Nephron progenitor cell (in vitro differentiated cells): Measurements from ENCODE around the gene KCNJ15.

ENCODE experiments used
- DNase-seq: peaks from one replicate; pipeline ENCODE4 v3.0.0; 2021
- H3K27ac Mint-ChIP-seq: 2 replicates; pipeline ENCODE4 v1.8.0; 2021; ENCODE audit warnings: mild to moderate bottlenecking, moderate library complexity, mixed read lengths
- H3K27me3 Mint-ChIP-seq: 2 replicates; pipeline ENCODE4 v1.8.0; 2021; ENCODE audit warnings: mild to moderate bottlenecking, low read depth, mixed read lengths; ENCODE audit not compliant: poor library complexity
- H3K36me3 Mint-ChIP-seq: 2 replicates; pipeline ENCODE4 v1.8.0; 2021; ENCODE audit warnings: low read depth, mixed read lengths
- H3K4me1 Mint-ChIP-seq: 2 replicates; pipeline ENCODE4 v1.8.0; 2021; ENCODE audit warnings: mixed read lengths
- H3K4me3 Mint-ChIP-seq: 2 replicates; pipeline ENCODE4 v1.8.0; 2021; ENCODE audit warnings: mild to moderate bottlenecking, moderate library complexity, mixed read lengths
- H3K9me3 Mint-ChIP-seq: 2 replicates; pipeline ENCODE4 v1.8.0; 2021; ENCODE audit warnings: mild to moderate bottlenecking, moderate library complexity, mixed read lengths
- TF ChIP-seq, protein P1 (sequence below): fragments of 200-600 bp; sonication (generic); IDR thresholded peaks from 2 replicates; pipeline ENCODE4 v1.5.0; 2021; ENCODE audit warnings: antibody characterized with exemption

The KCNJ15 gene

DNA sequence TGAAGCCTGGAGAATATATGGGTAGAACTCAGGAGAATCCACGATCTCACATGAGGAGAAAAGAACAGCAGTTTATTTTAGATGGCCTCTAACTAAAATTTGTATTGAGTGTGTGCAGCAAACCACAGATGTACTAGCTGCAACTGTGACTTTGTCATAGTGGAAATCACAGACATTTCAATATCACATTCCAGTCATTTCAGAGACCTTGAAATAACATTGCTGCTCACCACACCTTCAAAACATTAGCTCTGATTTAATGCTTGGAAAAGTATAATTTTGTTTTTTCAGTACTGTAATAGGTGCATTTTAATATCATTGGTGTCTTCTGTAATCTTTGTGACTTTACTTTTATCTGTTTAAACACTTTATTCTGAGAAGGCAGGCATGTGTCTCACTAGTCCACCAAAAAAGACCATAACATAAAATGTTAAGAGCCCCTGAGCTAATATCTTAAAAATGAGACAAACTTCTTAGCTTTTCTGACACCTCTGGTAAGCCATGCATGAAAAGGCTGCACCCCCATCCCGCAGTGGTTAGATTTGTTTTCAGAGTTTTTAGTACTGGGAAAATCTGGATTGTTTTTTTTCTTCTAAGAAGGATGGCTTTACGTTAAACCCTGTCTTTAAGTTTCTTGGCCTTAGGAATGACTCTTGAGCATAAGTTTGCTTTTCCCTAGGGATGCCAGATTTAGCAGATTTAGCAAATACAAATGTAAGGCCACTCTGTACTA lies 30.1 kb downstream of the KCNJ15 start:
- no peaks in the 10 kb centered on the region for H3K36me3 Mint-ChIP-seq
- H3K9me3 Mint-ChIP-seq = peaks cover 3% of the 10 kb centered on the region
- H3K27me3 Mint-ChIP-seq = no peaks in the 10 kb centered on the region
- no peak overlapping the region for H3K27ac Mint-ChIP-seq
- TF ChIP-seq, protein P1, sequence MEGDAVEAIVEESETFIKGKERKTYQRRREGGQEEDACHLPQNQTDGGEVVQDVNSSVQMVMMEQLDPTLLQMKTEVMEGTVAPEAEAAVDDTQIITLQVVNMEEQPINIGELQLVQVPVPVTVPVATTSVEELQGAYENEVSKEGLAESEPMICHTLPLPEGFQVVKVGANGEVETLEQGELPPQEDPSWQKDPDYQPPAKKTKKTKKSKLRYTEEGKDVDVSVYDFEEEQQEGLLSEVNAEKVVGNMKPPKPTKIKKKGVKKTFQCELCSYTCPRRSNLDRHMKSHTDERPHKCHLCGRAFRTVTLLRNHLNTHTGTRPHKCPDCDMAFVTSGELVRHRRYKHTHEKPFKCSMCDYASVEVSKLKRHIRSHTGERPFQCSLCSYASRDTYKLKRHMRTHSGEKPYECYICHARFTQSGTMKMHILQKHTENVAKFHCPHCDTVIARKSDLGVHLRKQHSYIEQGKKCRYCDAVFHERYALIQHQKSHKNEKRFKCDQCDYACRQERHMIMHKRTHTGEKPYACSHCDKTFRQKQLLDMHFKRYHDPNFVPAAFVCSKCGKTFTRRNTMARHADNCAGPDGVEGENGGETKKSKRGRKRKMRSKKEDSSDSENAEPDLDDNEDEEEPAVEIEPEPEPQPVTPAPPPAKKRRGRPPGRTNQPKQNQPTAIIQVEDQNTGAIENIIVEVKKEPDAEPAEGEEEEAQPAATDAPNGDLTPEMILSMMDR = no peak
- H3K4me3 Mint-ChIP-seq = no peak overlapping the region
- peaks cover 28% of the 10 kb centered on the region for H3K4me1 Mint-ChIP-seq
- DNase-seq = no peak

DNA sequence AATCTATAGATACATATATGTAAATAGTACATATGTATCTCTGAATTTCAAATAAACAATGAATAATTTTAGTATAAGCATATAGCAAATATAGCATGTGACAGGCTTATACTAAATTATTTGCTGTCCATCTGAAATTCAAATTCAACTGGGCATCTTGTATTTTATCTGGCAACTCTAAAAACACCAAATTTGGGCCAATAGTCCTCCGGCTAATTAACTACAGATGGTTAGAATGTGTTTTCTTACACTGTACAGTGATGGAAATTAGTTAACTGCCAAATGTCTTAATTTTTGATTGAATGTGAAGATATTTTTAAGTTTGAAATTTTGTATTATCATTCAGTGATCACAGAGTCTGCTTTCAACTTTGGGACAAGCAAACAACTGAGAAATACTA lies 30.7 kb downstream of the KCNJ15 start:
- Mint-ChIP-seq H3K27ac (no peak overlapping the region), H3K36me3 (no peaks in the 10 kb centered on the region), H3K4me1 (peaks cover 28% of the 10 kb centered on the region)

DNA sequence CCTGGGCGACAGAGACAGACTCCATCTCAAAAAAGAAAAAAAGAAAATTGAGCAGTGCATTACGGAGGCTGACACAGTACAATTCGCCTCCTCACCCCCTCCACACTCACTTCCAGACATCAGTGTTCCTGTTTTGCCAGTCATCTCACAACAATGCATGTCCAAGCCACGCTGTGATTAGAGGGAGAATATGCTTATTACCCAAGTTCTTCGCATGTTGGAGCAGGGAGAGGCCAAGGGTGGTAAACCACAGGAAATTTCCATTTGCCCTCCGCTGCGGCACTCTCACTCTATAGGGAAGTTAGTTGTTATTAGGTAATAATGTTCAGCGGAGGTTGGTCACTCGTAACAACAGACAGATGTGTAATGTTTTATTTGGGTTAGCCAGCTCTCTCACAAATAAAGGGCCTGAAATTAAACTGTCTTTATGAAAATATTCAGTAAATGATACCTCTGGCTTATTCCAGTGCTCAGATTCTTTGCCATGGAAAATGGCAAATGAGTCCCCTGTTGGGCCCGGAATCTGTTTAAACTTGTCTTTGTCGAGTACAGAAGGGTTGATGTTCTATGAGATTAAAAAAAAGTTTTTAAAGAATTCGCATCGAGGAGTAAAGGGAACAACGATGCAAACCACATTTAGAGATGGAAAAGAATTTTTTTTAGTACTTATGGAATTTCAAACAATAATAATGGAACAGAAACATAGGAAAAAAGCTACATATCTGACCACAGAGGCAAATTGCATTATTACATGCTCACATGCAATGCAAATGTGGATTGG lies 33.1 kb downstream of the KCNJ15 start:
- Mint-ChIP-seq H3K36me3 (no peaks in the 10 kb centered on the region), H3K27ac (no peak overlapping the region), H3K27me3 (no peaks in the 10 kb centered on the region), H3K9me3 (peaks cover 3% of the 10 kb centered on the region), H3K4me3 (no peak overlapping the region), H3K4me1 (peaks cover 38% of the 10 kb centered on the region)
- TF ChIP-seq, protein P1 = no peak
- no peak for DNase-seq

More for the DNA sequence above, 30.7 kb downstream of the KCNJ15 start:
- Mint-ChIP-seq H3K9me3 (peaks cover 3% of the 10 kb centered on the region), H3K4me3 (no peak overlapping the region), H3K27me3 (no peaks in the 10 kb centered on the region)
- no peak for DNase-seq
- TF ChIP-seq, protein P1 = no peak

DNA sequence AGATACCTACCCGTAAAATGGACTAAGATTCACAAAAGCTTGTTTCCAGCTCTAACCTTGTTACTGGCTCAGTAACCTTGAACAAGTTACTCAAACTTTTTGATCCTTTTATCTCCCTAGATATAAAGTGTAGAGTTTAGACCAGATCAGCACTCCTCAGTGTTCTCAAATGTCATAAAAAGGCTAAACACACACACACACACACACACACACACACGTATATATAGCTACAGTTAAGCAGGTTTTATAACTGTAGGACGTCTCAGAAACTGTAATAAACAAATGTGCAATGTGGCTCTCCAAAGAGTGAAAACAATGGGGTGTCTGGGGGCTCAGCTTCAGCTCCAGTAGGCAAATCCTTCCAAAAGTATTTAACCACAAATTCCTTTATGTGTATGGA lies 34.0 kb downstream of the KCNJ15 start:
- no peak for DNase-seq
- Mint-ChIP-seq H3K27ac (no peak overlapping the region), H3K36me3 (no peaks in the 10 kb centered on the region), H3K27me3 (no peaks in the 10 kb centered on the region), H3K4me3 (no peak overlapping the region), H3K9me3 (peaks cover 3% of the 10 kb centered on the region), H3K4me1 (peaks cover 39% of the 10 kb centered on the region)
- TF ChIP-seq, protein P1 = no peak

DNA sequence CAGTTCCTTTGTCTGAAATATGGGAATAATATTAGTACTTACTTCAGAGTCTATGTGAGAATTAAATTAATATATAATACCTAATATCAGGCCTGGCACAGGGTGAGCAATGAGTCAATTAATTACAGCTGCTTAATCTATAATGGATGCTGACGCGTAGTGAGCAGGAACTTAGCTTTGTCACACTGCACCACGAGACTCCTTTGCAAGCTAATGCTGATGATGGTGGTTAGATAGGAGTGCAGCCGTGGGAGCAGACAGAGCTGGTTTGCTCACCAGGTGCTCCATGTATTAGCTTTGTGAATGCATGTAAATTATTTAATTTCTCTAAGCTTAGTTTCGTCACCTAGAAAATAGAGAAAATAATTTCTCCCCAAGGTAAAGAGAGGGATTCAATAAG lies 35.1 kb downstream of the KCNJ15 start:
- Mint-ChIP-seq H3K4me3 (no peak overlapping the region), H3K36me3 (no peaks in the 10 kb centered on the region), H3K27me3 (no peaks in the 10 kb centered on the region), H3K27ac (no peak overlapping the region), H3K4me1 (peaks cover 43% of the 10 kb centered on the region), H3K9me3 (no peaks in the 10 kb centered on the region)
- TF ChIP-seq, protein P1 = no peak
- no peak for DNase-seq
